ENCODE data around the gene PTPRG.

DNA sequence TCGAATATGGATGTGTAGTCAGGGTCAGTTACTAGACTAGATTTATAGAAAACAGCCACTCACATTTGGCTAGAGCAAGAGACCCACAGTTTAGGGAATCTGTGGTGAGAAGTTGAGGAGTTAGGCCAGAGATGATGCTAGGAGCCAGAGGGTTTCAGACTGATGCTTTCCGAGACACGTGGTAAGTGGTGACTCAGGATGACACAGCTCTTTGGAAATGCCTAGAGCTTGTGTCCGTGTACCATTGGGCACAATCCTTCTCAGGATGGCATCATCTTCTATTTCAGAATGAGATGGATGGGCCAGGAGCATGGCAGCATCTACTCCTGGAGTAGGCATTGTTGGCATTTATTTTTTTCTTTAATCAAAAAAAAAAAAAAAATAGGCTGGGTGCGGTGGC, 28.5 kb downstream of the PTPRG start:
- TF ChIP-seq, protein P1, sequence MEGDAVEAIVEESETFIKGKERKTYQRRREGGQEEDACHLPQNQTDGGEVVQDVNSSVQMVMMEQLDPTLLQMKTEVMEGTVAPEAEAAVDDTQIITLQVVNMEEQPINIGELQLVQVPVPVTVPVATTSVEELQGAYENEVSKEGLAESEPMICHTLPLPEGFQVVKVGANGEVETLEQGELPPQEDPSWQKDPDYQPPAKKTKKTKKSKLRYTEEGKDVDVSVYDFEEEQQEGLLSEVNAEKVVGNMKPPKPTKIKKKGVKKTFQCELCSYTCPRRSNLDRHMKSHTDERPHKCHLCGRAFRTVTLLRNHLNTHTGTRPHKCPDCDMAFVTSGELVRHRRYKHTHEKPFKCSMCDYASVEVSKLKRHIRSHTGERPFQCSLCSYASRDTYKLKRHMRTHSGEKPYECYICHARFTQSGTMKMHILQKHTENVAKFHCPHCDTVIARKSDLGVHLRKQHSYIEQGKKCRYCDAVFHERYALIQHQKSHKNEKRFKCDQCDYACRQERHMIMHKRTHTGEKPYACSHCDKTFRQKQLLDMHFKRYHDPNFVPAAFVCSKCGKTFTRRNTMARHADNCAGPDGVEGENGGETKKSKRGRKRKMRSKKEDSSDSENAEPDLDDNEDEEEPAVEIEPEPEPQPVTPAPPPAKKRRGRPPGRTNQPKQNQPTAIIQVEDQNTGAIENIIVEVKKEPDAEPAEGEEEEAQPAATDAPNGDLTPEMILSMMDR (IDR thresholded peaks at IDR 0.05), result no peak
- no peak for TF ChIP-seq POLR2A (IDR thresholded peaks at IDR 0.05)
